Fibroblast of villous mesenchyme (primary cell): ENCODE measurements around the gene TFCP2L1. TPM values are rescaled to one million over a fixed set of nuclear protein-coding genes. Genes with fewer than 3 reads are reported as not detected.

Source experiments
- DNase-seq: peaks from one replicate; pipeline ENCODE4 v3.0.0-alpha.2; 2010; ENCODE audit warnings: low read depth
- H3K4me3 ChIP-seq: 2 replicates; pipeline ENCODE4 v1.5.1; 2011; ENCODE audit warnings: low read depth, mild to moderate bottlenecking, low read length
- total RNA-seq: library from RNA; depleted of rRNA; stranded (reverse); fragments of >200 nt; gene quantifications from 2 replicates; pipeline ENCODE4 v1.2.3, GENCODE V29; 2012
- TF ChIP-seq, protein P1 (sequence below): IDR thresholded peaks from 2 replicates; pipeline ENCODE4 v1.5.1; 2012; ENCODE audit warnings: low read depth, mild to moderate bottlenecking, low read length; ENCODE audit not compliant: insufficient read depth

The TFCP2L1 gene
- total RNA-seq, 1 donor, result not detected

DNA sequence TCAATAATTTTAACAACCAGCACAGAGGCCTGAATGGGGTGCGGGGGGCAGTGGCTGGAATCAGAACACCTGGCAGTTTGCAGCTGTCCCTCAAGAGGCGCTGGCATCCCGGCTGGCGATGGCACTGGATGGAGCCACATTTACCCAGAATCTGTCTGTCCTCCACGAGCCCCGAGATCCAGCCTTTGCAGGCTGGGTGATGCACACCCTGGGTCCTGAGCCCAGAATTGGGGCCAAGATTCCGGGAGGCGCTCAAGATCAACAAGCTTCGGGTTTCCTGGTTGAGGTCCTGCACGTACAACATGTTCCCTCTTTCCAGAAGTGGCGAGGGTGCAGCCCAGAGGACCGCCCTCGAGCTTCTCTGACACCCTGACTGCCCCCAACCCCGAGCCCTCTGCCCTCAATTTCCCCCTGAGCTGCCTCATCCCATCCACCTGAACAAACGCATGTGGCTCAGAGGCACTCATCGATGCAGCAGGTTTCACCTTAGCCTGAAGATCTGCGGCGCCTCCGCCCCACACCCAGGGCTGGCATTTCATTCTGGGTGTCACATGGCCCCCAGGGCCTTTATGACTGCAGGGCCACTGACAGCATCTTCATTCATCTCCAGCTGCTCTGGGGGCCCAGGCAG is 97.5 kb downstream of the TFCP2L1 start:
- H3K4me3 ChIP-seq, result no peak overlapping the region
- DNase-seq, result no peak
- TF ChIP-seq, protein P1, sequence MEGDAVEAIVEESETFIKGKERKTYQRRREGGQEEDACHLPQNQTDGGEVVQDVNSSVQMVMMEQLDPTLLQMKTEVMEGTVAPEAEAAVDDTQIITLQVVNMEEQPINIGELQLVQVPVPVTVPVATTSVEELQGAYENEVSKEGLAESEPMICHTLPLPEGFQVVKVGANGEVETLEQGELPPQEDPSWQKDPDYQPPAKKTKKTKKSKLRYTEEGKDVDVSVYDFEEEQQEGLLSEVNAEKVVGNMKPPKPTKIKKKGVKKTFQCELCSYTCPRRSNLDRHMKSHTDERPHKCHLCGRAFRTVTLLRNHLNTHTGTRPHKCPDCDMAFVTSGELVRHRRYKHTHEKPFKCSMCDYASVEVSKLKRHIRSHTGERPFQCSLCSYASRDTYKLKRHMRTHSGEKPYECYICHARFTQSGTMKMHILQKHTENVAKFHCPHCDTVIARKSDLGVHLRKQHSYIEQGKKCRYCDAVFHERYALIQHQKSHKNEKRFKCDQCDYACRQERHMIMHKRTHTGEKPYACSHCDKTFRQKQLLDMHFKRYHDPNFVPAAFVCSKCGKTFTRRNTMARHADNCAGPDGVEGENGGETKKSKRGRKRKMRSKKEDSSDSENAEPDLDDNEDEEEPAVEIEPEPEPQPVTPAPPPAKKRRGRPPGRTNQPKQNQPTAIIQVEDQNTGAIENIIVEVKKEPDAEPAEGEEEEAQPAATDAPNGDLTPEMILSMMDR, result no peak

DNA sequence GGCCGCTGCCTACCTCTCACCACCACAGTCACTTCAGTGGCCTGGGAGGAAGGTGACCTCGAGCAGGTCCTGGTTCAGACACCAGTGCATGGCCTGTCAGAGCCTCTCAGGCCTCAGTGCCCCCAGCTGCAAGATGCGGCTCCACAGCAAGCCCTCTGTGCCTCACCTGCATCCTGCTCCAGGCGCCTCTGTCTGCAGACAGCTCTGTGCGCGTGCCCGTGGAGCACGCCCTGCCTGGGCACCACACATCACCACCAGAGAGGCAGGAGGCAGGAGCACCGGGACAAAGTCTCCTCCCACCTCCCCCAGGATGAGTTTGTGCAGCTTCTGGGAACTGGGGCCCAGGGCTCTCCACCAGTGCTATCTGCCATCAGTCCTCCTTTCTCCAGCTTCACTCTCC is 98.7 kb downstream of the TFCP2L1 start:
- no peak overlapping the region for H3K4me3 ChIP-seq
- TF ChIP-seq, protein P1, result no peak
- no peak for DNase-seq

DNA sequence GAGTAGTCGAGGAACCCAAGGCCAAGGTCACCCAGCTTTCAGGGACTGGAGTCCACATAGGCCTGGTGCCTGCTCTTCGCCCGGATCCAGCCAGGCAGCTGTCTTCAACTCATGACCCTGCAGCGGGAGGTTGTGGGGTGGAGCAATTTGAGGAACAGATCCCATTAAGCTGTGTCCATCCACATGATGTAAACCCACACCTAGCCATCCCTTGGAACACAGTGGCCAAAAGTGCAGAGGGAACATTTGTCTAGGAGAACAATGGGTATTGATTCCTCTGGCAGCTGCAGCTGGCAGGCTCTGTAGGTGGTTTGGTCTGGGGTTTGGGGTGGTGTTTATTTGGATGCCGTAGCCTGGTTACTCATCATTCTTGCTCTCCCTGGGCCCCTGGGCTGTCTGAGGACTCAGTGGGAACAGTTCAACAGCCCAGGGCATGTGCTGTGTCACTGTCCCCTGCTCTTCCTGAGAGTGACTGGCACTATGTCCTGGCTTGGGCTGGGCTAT is 99.4 kb downstream of the TFCP2L1 start:
- no peak for DNase-seq
- TF ChIP-seq, protein P1, result no peak

DNA sequence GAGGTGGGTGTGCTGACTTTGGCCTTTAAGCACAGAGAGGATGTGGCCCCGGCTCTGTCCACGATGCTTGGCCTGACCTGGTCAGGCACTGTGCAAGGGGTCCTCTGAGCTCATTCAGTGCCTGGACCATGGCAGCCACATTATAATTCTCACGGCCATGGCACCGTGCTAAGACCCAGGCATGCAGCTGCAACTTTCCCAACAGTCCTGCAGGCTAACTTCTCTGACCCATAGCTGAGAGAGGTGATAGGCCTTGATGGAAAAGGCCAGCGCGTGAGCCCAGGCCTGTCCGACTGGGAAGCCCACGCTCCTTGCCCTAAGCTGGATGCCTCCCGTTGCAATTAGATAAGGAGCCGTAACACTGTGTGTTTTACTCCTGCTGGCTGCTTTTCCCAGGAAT is 99.9 kb downstream of the TFCP2L1 start:
- no peak overlapping the region for H3K4me3 ChIP-seq
- TF ChIP-seq, protein P1, result no peak
- DNase-seq, result no peak

More for the DNA sequence above, 99.4 kb downstream of the TFCP2L1 start:
- H3K4me3 ChIP-seq, result no peak overlapping the region

DNA sequence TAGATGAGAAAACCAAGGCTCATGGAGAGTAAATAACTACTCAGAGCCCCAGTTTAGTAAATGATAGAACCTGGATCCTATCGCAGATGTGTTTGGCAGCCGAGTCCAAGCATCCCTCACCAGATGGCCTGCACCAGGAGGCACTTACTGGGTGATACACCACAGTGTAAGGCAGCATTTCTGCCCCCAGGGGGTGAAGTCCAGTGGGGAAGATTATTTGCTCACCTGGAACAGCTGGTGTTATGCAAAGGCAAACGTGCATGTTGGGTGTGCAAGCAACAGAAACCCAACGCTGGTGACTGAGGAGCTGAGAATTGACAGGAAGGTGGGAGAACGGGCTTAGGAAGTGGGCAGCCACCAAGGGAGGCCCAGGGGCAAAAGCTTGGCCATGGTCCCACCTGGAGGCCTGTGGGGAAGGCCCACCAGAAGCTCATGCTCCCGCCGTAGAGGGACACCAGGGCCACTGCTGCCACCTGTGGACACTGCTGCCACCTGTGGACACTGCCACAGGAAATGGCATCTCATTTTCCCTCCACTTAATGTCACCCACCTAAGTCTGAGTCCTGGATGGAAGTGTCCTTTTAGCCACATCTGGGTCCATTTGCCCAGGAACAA is 100.6 kb downstream of the TFCP2L1 start:
- no peak overlapping the region for H3K4me3 ChIP-seq
- DNase-seq, result no peak
- TF ChIP-seq, protein P1, result no peak

DNA sequence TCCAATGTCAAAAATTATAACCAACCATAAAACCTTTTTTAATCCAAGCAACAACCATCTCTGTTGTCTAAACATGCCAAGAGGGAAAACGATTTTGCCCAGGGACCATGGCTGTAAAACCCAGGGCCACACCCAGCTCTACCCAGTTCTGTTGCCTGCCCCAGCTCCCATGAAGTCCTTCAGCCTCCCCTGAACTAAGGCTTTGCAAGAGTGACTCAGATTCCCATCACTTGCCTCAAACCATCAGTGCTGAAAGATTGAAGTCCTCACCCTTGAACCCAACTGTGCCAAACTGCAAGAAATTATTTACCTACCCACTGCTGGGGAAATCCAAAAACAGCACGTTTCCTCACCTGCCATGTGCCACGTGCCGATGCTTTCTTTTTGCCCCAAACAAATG is 102.5 kb downstream of the TFCP2L1 start:
- TF ChIP-seq, protein P1, result no peak

More for the DNA sequence above, 102.5 kb downstream of the TFCP2L1 start:
- no peak for DNase-seq
- H3K4me3 ChIP-seq, result no peak overlapping the region
